Measurements from ENCODE around the gene AKAP13. TPM values are rescaled to one million over a fixed set of nuclear protein-coding genes. Genes with fewer than 3 reads are reported as not detected.

AKAP13 gene
- polyA plus RNA-seq, 5 donors: 73.8 to 98.5 (median 87.9) TPM

GRCh38 chr15:85498471-85498870 lies 118.1 kb downstream of the AKAP13 start:
- no peak for DNase-seq

GRCh38 chr15:85499371-85499887 lies 119.0 kb downstream of the AKAP13 start:
- no peak for DNase-seq

GRCh38 chr15:85500060-85500708 lies 119.8 kb downstream of the AKAP13 start:
- no peak for DNase-seq

- no peak for DNase-seq
Observed at GRCh38 chr15:85500729-85501128, 120.3 kb downstream of the AKAP13 start.

- no peak for DNase-seq
Observed at GRCh38 chr15:85501574-85501973, 121.2 kb downstream of the AKAP13 start.

- DNase-seq: no peak
Observed at GRCh38 chr15:85503151-85503799, 122.9 kb downstream of the AKAP13 start.

GRCh38 chr15:85504749-85505676 lies 124.6 kb downstream of the AKAP13 start:
- DNase-seq: peak; percentile 44 to 64

GRCh38 chr15:85507114-85507513 lies 126.7 kb downstream of the AKAP13 start:
- no peak for DNase-seq

- no peak for DNase-seq
Observed at GRCh38 chr15:85509973-85510372, 129.6 kb downstream of the AKAP13 start.

- no peak for DNase-seq
Observed at GRCh38 chr15:85514413-85514812, 134.0 kb downstream of the AKAP13 start.

GRCh38 chr15:85515212-85515611 lies 134.8 kb downstream of the AKAP13 start:
- DNase-seq: no peak

- DNase-seq: no peak
Observed at GRCh38 chr15:85517086-85517485, 136.7 kb downstream of the AKAP13 start.

- no peak for DNase-seq
Observed at GRCh38 chr15:85518979-85519761, 138.8 kb downstream of the AKAP13 start.

- DNase-seq: no peak
Observed at GRCh38 chr15:85520650-85521049, 140.2 kb downstream of the AKAP13 start.

- DNase-seq: no peak
Observed at GRCh38 chr15:85523530-85523929, 143.1 kb downstream of the AKAP13 start.

- DNase-seq: no peak
Observed at GRCh38 chr15:85525755-85526154, 145.4 kb downstream of the AKAP13 start.

- peak; percentile 77 to 84 for DNase-seq
Observed at GRCh38 chr15:85527895-85528294, 147.5 kb downstream of the AKAP13 start.

GRCh38 chr15:85530079-85530478 lies 149.7 kb downstream of the AKAP13 start:
- no peak for DNase-seq

GRCh38 chr15:85531083-85531482 lies 150.7 kb downstream of the AKAP13 start:
- no peak for DNase-seq

GRCh38 chr15:85532689-85533088 lies 152.3 kb downstream of the AKAP13 start:
- no peak for DNase-seq

GRCh38 chr15:85534031-85534430 lies 153.6 kb downstream of the AKAP13 start:
- no peak for DNase-seq
